AG09319 (cell line): Measurements from ENCODE around the gene PTPN22.

Experiments used
- DNase-seq: peaks from one replicate; pipeline ENCODE4 v3.0.0-alpha.2; 2010; ENCODE audit warnings: low read depth; ENCODE audit errors: extremely low read depth
- TF ChIP-seq, protein P1 (sequence below): IDR thresholded peaks from 2 replicates; pipeline ENCODE4 v1.5.1; 2011; ENCODE audit warnings: low read depth, mild to moderate bottlenecking, inconsistent platforms, low read length, moderate library complexity

PTPN22 gene

DNA sequence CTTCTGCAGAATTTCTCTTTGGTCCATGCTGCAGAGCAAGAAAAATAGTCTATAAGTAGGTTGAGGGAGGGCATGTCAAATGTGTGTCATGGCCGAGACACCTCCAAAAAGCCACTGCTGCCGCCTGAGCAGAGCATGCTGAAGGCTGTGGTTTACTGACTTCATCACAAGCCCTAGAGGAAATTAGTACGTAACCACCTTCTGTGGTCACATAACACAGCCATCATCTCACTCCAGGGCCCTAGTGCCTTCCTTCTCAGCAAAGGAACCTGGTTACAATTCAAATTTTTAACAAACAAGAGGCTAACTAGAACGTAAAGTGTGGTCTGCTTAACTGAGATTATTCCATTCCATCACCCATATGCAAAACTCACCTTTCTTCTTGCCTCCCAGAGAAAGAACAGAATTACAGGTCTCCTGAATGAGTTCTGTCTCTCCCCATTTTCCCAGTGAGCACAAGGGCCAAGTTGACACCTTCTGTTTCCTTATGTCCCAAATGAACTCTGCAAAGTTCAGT lies at the start of gene PTPN22:
Gene PTPN22 (minus strand): TSS at position 116 of the 517 bp plus-strand sequence.
- DNase-seq: no peak
- TF ChIP-seq, protein P1, sequence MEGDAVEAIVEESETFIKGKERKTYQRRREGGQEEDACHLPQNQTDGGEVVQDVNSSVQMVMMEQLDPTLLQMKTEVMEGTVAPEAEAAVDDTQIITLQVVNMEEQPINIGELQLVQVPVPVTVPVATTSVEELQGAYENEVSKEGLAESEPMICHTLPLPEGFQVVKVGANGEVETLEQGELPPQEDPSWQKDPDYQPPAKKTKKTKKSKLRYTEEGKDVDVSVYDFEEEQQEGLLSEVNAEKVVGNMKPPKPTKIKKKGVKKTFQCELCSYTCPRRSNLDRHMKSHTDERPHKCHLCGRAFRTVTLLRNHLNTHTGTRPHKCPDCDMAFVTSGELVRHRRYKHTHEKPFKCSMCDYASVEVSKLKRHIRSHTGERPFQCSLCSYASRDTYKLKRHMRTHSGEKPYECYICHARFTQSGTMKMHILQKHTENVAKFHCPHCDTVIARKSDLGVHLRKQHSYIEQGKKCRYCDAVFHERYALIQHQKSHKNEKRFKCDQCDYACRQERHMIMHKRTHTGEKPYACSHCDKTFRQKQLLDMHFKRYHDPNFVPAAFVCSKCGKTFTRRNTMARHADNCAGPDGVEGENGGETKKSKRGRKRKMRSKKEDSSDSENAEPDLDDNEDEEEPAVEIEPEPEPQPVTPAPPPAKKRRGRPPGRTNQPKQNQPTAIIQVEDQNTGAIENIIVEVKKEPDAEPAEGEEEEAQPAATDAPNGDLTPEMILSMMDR: no peak

GRCh38 chr1:113918243-113918642 lies 46.7 kb upstream of the PTPN22 start:
- DNase-seq: no peak
- TF ChIP-seq, protein P1: no peak

- DNase-seq: no peak
- TF ChIP-seq, protein P1: no peak
Observed at GRCh38 chr1:113917400-113918082, 46.0 kb upstream of the PTPN22 start.

- TF ChIP-seq, protein P1: no peak
- no peak for DNase-seq
Observed at GRCh38 chr1:113916974-113917373, 45.5 kb upstream of the PTPN22 start.

- DNase-seq: no peak
- TF ChIP-seq, protein P1: no peak
Observed at GRCh38 chr1:113913887-113914664, 42.6 kb upstream of the PTPN22 start.

DNA sequence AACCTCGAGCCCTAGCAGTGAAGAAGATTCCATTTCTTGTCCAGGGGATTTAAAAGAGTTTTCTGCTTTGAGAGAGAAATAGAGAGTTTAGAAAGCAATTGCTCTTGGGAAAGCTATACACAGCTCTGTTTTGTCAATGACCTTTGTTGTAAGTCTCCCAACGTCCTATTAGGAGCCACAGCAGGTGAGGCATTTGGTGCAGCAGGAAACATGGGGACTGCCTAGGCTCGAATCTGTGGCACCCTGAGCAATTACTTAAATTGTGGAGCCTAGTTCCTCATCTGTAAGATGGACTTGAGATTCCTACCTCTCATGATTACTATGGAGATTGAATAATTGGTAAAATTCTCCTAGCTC lies 41.8 kb upstream of the PTPN22 start:
- DNase-seq: no peak
- TF ChIP-seq, protein P1: no peak

DNA sequence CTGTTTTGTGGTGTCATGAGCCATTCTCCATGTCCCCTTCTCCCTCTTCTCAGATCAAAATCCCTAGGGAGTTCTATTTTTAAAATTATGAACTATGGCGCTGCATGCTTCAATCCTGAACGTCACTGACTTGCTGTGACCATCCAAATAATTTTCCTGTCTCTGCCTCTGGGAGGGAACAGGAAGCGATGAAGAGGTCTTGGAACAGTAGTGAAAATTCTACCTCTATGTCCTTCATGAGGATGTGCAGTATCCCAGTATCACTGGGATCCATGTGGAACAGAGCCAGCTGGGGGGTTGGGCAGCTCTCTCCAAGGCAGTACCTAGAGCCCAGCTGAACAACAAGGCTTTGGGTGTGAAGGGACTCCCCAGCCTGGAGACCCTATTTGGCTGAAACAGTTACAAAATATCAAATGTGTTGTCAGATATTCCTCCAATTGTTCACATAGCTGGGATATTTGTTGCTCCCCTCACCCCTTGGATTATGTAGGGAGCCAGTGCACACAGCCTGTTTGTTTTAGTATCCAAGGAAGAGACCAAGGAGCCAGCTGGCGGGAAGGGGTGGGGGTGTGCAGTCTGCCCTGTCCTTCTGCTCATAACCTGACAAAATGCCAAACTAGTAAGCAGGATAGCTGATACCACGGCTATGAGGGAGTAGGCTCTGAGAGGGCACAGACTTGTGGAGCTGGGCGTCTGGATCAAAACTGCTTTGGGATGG lies 41.2 kb upstream of the PTPN22 start:
- TF ChIP-seq, protein P1: no peak
- DNase-seq: peak; percentile 47
